CD4-positive, alpha-beta T cell treated with Interleukin-1 beta for 1 hour (primary cell): ENCODE data around the gene PDE8A.

Source experiments
- DNase-seq, 2 donors: peaks; one replicate each; pipeline ENCODE4 v3.0.0-alpha.2; 2020 to 2022

The PDE8A gene

GRCh38 chr15:85099195-85099803, 117.6 kb downstream of the PDE8A start:
- DNase-seq = no peak

GRCh38 chr15:85100186-85100937, 118.7 kb downstream of the PDE8A start:
- peak in 1 of 2 donors; percentile 10 for DNase-seq

- DNase-seq = no peak
Measured at GRCh38 chr15:85104584-85104983, 122.9 kb downstream of the PDE8A start.

- DNase-seq = no peak
Measured at GRCh38 chr15:85108136-85108535, 126.5 kb downstream of the PDE8A start.

GRCh38 chr15:85109333-85109732, 127.7 kb downstream of the PDE8A start:
- DNase-seq = no peak

- DNase-seq = no peak
Measured at GRCh38 chr15:85112997-85113396, 131.3 kb downstream of the PDE8A start.

GRCh38 chr15:85114886-85115285, 133.2 kb downstream of the PDE8A start:
- no peak for DNase-seq

GRCh38 chr15:85116066-85116465, 134.4 kb downstream of the PDE8A start:
- DNase-seq = no peak

- DNase-seq = no peak
Measured at GRCh38 chr15:85116494-85116893, 134.8 kb downstream of the PDE8A start.

GRCh38 chr15:85116925-85117646, 135.4 kb downstream of the PDE8A start:
- no peak for DNase-seq

- no peak for DNase-seq
Measured at GRCh38 chr15:85118173-85118572, 136.5 kb downstream of the PDE8A start.

- DNase-seq = no peak
Measured at GRCh38 chr15:85118581-85118980, 136.9 kb downstream of the PDE8A start.

- DNase-seq = no peak
Measured at GRCh38 chr15:85120351-85121113, 138.9 kb downstream of the PDE8A start.

- no peak for DNase-seq
Measured at GRCh38 chr15:85124173-85124572, 142.5 kb downstream of the PDE8A start.

- no peak for DNase-seq
Measured at GRCh38 chr15:85125056-85125661, 143.5 kb downstream of the PDE8A start.

GRCh38 chr15:85128621-85129020, 147.0 kb downstream of the PDE8A start:
- no peak for DNase-seq

GRCh38 chr15:85129881-85130280, 148.2 kb downstream of the PDE8A start:
- no peak for DNase-seq

- DNase-seq = no peak
Measured at GRCh38 chr15:85131915-85132314, 150.3 kb downstream of the PDE8A start.

GRCh38 chr15:85133709-85134108, 152.1 kb downstream of the PDE8A start:
- no peak for DNase-seq

GRCh38 chr15:85137489-85138168, 156.0 kb downstream of the PDE8A start:
- no peak for DNase-seq

- DNase-seq = no peak
Measured at GRCh38 chr15:85139391-85139790, 157.7 kb downstream of the PDE8A start.

- DNase-seq = no peak
Measured at GRCh38 chr15:85141726-85142125, 160.1 kb downstream of the PDE8A start.
